ENCODE data around the gene ATG101.

ATG101 gene

GRCh38 chr12:52069327-52070184, at the start of gene ATG101:
Gene ATG101 (plus strand): TSS chr12:52069978. CDS start chr12:52073651, 3,673 bp downstream.
- peak within 1 kb of the TSS; percentile 95 for H3K4me3 ChIP-seq (ENCODE audit: low read length)
- TF ChIP-seq, protein P1, sequence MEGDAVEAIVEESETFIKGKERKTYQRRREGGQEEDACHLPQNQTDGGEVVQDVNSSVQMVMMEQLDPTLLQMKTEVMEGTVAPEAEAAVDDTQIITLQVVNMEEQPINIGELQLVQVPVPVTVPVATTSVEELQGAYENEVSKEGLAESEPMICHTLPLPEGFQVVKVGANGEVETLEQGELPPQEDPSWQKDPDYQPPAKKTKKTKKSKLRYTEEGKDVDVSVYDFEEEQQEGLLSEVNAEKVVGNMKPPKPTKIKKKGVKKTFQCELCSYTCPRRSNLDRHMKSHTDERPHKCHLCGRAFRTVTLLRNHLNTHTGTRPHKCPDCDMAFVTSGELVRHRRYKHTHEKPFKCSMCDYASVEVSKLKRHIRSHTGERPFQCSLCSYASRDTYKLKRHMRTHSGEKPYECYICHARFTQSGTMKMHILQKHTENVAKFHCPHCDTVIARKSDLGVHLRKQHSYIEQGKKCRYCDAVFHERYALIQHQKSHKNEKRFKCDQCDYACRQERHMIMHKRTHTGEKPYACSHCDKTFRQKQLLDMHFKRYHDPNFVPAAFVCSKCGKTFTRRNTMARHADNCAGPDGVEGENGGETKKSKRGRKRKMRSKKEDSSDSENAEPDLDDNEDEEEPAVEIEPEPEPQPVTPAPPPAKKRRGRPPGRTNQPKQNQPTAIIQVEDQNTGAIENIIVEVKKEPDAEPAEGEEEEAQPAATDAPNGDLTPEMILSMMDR (IDR thresholded peaks at IDR 0.05; ENCODE audit: insufficient read depth, low read depth, low read length, missing control alignments): peak; percentile 83
- peak; percentile 96 for DNase-seq (ENCODE audit: low read depth)

DNA sequence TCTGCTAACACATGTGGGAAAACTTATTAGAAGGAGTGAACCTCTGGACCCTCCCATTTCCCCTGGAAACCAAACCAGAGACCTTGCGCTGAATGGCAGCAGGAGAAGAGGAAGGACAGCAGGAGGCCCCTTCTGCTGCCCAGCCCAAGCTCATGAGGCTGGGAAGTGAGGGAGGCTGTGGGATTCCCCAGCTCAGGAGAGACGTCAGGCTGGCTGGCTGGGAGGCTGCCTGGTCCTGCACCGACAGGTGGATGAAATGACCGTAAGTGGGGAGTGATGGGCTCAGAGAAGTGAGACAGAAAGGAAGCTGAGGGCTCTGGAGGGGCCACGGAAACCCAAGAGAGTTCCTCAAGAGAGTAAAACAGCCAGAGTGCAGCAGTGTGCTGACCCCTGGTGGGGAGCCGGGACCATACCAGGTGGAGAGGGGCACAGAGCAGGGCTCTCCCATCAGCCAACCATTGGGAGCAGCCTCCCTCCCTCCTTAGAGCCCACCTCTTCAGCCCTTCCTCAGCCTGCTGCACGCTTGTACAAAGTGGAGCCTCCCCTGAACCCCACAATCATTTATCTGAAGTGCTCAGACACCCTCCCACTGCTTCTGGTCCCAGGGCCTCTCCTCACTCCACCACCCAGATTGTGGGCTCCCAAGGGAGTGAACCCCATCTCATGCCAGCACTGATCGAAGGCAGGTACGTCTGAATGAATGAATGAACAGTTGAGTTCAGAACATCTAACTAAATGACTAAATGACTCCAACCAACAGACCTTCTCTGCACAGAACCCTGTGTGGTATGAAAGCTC, 49.0 kb upstream of the ATG101 start:
- TF ChIP-seq, protein P1 (IDR thresholded peaks at IDR 0.05; ENCODE audit: insufficient read depth, low read depth, low read length, missing control alignments): peak; percentile 64
- peak; percentile 38 for DNase-seq (ENCODE audit: low read depth)
- H3K4me3 ChIP-seq (ENCODE audit: low read length): no peak overlapping the region

DNA sequence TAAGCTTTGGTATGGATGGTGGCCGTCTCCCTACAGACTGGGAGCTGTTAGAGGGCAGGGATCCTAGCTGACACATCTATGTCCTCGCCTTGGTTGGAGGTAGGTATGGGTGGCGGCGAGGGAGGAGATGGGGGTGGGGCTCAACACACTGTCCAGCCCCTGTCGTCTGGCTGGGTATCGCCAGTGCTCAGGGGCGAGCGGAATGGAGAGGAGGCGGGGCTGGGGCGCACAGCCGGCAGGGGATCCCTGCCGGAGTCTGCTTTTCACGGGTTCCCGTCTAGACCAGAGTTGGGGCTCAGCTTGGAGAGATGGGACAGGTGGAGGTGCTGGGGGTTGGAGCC, 47.0 kb upstream of the ATG101 start:
- no peak overlapping the region for H3K4me3 ChIP-seq (ENCODE audit: low read length)
- no peak for DNase-seq (ENCODE audit: low read depth)
- TF ChIP-seq, protein P1 (IDR thresholded peaks at IDR 0.05; ENCODE audit: insufficient read depth, low read depth, low read length, missing control alignments): no peak

DNA sequence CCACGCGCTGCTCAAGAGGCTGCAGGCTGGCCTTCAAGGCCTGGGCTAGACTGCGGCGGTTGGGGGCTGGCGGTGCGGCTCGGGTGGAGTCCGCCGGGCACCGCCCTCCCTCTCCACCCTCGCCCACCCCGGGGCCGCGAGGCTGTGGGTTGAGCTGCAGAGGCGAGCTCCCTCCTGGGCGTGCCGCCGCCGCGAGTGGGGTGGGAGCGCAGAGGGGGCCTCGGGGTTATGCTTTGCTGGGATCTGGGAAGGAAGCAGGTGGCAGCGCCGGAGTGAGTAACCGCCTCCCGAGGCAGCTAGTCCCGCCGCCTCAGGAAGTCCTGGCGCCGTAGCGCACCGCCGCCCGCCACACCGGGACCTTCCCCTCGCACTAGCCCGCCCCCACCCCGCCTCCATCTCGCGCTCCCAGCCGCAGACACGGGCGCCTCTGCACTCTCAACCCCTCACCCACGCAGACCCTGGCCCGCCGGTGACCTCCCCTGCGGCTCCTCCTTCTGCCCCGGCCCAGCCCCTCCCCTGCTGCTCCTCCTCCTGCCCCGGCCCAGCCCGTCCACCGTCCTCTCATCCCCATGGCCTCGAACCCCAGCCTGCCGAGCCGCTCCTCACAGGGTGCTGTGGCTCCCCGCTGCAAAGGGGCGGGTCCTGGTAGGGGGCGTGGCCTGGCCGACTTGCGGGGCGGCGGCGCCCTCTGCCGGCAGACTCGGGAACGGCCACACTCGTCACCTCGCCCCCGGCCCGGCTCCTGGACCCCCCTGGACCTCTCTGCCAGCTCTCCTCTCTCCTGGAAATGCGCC, 46.4 kb upstream of the ATG101 start:
- DNase-seq (ENCODE audit: low read depth): peak; percentile 62
- peak overlapping the region; percentile 41 for H3K4me3 ChIP-seq (ENCODE audit: low read length)
- TF ChIP-seq, protein P1 (IDR thresholded peaks at IDR 0.05; ENCODE audit: insufficient read depth, low read depth, low read length, missing control alignments): peak; percentile 61

DNA sequence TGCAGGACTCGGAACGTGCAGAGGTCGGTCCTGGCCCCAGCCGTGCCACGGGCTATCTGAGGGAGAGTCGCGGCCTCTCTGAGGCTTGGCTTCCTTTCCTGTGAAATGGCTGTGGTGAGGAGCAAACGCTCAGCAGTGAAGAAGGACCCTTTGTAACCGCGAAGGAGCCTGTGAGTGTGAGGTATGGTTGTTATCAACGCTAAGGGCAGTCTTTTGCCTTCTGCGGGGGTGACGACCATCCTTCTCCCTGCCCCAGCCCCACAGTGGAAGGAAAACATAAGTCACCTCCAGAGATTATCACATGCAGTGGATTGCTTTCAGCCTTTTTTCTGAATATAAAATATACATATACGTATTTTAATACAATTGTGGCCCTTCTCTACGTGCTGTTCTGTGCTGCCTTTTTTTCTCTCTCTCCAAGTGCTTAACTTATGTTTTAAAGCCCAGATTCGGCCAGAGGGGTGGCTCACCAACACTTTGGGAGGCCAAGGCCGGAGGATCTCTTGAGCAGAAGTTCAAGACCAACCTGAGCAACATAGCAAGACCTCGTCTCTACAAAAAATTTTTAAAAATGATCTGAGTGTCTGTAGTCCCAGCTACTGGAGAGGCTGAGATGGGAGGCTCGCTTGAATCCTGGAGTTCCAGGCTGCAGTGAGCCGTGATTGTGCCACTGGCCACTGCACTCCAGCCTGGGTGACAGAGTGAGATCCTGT, 45.6 kb upstream of the ATG101 start:
- H3K4me3 ChIP-seq (ENCODE audit: low read length): peak overlapping the region; percentile 41
- DNase-seq (ENCODE audit: low read depth): no peak
- TF ChIP-seq, protein P1 (IDR thresholded peaks at IDR 0.05; ENCODE audit: insufficient read depth, low read depth, low read length, missing control alignments): no peak

- no peak overlapping the region for H3K4me3 ChIP-seq (ENCODE audit: low read length)
- TF ChIP-seq, protein P1 (IDR thresholded peaks at IDR 0.05; ENCODE audit: insufficient read depth, low read depth, low read length, missing control alignments): no peak
- DNase-seq (ENCODE audit: low read depth): no peak
Observed at GRCh38 chr12:52024845-52025230, 44.9 kb upstream of the ATG101 start.
